Embryonic facial prominence (tissue), 1 donor: ENCODE data around the gene ODAD2.

ENCODE experiments used
- DNase-seq: peaks from one replicate; pipeline ENCODE4 v3.0.0-alpha.2; 2016; ENCODE audit errors: extremely low spot score

The ODAD2 gene

DNA sequence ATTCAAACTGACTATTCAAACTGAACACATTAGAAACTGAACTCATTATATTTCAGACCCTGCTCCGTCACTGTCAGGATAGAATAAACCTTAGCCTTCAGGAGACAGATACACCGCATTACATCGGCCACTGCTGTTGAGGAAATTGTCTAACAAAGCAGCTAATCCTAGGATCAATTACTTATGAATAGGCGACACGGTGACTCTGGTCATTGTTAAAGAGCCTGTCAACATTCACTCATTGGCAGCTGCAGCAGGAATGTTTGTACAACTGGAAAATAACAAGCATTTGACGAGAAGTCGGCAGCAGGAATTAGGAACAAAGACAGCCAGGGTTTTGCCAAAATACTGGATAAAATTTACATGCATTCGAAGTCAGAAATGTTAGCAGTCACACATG is 141.3 kb downstream of the ODAD2 start:
- DNase-seq: no peak

GRCh38 chr10:27844223-27844622 is 154.7 kb downstream of the ODAD2 start:
- no peak for DNase-seq

- no peak for DNase-seq
These were observed 160.0 kb downstream of the ODAD2 start for GRCh38 chr10:27838901-27839300.

- DNase-seq: no peak
These were observed 160.5 kb downstream of the ODAD2 start for GRCh38 chr10:27838361-27838760.

DNA sequence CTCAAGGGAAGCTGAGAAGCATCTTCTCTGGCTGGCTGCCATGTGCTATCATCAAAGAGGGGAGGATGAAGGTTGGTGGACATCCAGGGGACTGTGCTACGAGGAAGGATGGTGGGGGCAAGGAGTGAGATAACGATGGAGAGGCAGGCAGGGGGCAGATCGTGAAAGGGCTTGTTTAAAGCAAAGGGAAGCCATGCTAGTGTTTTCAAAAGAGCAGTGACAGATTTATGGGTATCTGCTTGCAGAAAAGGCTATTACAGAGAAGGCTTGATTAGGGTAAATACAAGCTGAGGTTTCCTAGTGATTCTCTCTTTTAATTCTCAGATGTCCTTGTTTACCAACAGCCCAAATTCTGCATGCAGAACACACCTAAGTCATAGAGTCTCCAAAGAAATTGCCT is 164.4 kb downstream of the ODAD2 start:
- DNase-seq: no peak

DNA sequence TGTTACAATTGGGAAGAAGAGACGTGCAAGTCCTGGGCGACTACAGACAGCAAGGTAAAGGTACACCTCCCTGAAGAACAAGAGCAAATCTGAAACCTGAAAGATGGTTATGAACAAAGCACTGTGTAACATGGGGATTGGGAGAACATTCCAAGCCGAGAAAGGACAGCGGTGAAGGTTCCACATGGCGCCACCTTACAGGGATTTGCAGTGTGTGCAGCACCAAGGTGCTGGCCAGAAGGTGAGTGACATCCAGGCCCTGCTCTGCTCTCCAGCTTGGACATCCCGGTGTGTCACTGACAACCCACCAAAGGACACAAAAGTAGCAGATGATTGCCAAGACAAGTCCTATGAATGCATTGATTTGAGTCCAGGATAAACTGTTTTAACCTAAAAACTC is 165.1 kb downstream of the ODAD2 start:
- no peak for DNase-seq

- DNase-seq: no peak
These were observed 166.1 kb downstream of the ODAD2 start for GRCh38 chr10:27832826-27833225.

DNA sequence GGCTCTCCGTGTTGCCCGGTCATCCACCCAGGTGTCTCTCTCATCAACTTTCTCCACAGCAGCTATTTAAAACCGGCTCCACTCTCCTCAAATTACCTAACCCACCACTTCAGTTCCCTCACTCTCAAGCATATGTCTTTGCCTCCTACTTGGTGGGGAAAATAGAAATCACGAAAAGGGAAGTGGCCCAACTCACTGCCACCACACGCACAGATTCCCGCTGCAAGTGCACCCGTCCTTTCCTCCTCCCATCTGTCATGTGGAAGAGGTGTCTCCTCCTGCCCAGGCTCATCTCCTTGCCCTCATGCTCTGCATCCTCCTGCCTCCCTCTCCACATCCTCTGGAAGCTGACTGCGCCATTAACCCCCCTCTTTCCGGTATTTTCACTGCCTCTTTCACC is 172.5 kb downstream of the ODAD2 start:
- DNase-seq: no peak

DNA sequence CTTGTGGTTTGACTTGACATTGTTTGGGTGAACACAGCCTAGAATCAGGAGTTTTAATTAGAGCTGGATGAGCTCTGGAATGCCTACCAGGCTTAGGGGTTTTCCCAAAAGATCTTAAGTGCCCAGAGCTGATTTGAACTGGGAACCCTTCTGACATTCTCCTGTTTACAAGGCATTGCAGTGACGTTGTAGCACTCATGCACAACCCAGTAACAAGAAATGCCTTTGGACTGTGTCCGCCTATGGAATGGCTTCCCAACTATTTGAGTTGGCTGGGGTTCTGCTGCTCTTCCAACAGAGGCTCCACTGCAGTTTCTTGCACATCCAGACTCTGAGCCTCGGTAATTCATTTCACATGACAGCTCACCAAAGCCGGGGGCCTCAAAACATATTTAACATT is 176.6 kb downstream of the ODAD2 start:
- no peak for DNase-seq

GRCh38 chr10:27820637-27821036 is 178.2 kb downstream of the ODAD2 start:
- DNase-seq: no peak

DNA sequence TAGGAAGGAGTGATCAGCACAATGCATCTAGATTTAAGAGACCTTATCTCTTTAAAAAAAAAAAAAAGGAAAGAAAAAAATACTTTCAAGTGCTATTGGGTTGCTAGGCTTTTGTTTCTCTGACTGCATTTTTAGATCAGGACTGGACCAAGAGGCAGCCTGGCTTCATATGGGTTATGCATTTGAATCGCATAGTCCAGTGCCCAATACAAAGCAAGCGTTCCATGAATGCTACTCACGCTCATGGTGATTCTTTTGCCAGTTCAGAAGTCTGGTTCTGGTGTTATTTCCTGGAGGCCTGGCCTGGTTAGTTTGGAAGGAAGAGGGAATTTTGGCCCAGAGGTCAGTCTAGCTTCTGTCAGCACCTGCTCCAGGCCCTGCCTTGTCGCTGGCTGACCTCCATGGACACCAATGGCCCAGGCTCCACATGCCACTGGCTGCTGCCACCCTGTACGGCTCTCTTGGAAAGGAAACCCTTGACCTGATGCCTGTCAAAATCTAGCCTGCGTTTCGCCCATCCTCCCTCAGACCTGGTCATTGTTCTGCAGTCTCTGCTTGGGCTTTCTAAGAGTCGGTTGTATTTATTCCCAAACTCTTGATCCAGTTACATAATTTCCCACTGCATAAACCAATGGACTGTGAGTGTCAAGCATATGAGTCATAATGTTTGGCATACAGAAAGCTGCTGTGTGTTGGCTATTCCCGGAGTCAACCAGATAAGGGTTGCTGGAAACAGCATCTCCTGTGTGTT is 178.9 kb downstream of the ODAD2 start:
- no peak for DNase-seq

GRCh38 chr10:27816320-27816719 is 182.6 kb downstream of the ODAD2 start:
- no peak for DNase-seq

- no peak for DNase-seq
These were observed 183.0 kb downstream of the ODAD2 start for GRCh38 chr10:27815846-27816245.

- no peak for DNase-seq
These were observed 183.6 kb downstream of the ODAD2 start for GRCh38 chr10:27815261-27815660.

DNA sequence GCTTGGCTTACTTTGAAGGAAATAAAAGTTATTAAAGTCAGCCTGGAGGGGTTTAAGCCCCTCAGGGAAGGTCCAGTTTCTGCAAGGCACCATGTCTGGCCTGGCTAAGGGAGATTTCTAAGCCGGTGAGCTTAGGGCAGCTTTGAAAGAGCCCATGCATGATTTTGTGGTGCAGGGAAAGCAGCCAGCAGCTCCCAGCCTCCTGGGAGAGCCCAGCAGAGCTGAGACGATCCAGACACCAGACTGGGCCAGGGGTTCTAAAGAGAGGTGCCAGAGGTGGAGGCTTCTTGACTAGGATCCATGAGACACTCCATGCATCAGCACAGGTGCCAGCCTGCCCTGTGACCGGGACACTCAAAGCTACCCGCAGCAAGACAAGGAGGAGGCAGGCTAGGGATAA is 193.7 kb downstream of the ODAD2 start:
- DNase-seq: no peak

DNA sequence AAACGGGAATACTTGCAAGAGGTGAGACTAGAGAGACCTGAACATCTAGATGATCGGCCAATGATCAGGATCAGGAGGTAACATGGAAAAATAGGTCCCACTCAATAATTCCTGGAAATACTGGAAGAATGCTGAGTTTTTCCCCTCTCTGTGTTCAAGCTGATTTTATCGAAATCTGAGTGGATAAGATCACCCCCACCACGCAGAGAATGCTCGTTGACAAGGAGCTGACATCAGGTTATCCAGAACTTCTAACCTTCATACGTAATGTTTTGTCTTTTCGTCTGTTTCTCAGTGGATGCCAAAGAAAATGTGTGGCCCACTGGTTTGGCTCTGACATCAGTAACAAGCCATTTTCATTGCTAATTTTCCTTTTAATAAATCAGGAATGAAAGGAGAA is 194.7 kb downstream of the ODAD2 start:
- no peak for DNase-seq

DNA sequence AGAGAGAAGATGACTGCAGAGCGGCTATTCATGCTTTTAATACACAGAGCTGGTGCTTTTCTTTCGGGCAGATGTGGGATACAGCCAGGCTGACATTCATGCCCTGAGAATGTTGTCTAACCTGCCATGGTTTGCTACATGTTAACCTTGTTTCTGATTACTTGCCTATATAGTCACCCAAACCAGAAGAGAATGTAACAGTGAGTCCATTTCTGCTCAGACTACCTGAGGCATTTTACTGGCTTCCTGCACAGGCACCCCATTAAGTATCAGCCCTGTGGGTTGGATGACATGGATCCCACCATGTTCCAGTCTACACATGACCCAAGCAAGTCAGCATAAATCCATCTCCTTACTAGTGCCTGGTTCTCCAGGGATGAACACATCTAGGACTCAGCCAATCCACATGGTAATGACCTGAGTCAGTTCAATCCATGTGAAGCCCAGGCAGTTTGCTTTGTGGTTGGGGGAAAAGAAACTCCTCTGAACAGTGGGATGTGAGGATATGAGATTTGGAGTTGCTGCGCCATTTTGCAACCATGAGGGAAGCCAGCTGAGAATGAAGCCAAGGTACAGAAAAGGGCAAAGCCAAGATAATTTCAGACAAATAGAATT is 197.6 kb downstream of the ODAD2 start:
- DNase-seq: no peak

DNA sequence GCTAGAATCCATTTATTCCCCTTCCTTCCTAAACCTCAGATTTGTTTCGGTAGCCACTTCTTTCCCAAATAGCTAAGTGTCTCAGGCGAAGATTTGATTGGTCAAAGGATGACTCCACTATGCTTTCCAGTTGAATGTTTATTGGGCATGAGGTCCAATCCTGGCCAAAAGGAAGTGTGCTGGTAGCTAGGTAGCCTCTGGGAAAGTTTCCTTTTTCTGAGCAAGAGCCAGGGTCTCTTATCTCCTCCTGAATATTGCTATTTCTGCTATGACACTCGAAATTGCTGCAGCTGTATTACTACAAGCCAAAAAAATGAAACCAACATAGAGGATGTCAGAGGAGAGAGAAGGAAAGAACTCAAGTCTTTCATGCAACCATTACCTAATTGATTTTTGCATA is 199.8 kb downstream of the ODAD2 start:
- DNase-seq: no peak

DNA sequence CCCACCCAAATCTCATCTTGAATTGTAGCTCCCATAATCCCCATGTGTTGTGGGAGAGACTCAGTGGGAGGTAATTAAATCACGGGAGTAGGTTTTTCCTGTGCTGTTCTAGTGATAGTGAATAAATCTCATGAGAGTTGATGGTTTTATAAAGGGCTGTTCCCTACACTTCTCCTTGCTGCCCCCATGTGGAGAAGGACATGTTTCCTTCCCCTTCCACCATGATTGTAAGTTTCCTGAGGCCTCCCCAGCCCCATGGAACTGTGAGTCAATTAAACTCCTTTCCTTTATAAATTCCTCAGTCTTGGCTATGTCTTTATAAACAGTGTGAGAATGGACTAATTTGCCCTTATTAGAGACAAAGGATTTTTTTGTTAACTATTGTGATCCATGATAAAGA is 204.7 kb downstream of the ODAD2 start:
- no peak for DNase-seq

- DNase-seq: no peak
These were observed 206.7 kb downstream of the ODAD2 start for GRCh38 chr10:27792216-27792615.

DNA sequence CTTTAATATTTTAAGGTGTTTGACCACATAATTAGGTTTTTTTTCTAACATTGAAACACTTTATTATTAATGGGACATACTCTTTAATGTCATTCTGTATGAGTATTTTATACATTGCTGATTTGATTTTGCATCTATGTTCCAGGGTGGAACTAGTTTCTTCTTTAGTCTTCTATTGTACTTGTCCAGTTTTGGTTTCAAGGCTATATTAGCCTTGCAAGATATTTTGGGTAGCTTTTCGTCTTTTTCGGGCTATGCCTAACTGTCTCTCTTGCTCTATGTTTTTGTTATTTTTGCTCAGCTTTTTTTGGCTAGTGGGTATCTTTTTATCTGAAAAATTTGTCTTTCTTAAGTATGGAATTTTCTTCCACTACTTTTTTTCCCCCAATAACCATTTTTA is 214.6 kb downstream of the ODAD2 start:
- DNase-seq: no peak

DNA sequence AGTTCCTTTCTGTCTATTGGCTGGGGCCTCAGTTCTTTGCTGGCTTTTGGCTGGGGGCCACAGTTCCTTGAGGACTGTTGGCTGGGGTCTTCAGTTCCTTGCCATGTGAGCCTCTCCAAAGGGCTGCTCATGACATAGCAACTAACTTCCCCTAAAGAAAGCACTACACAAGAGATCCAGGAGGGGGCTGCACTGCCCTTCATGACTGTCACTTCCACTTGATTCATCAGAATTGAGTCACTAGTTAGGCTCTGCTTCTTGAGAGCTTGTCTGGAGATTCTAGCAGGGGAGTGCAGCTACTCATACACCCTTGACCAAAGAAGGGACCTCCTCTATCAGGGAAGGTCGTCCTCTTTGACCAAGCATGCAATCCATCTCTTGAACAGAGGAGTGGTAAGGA is 215.2 kb downstream of the ODAD2 start:
- DNase-seq: no peak

GRCh38 chr10:27779462-27780015 is 219.3 kb downstream of the ODAD2 start:
- DNase-seq: no peak
